ENCODE results near the gene ARHGAP36.

DNA sequence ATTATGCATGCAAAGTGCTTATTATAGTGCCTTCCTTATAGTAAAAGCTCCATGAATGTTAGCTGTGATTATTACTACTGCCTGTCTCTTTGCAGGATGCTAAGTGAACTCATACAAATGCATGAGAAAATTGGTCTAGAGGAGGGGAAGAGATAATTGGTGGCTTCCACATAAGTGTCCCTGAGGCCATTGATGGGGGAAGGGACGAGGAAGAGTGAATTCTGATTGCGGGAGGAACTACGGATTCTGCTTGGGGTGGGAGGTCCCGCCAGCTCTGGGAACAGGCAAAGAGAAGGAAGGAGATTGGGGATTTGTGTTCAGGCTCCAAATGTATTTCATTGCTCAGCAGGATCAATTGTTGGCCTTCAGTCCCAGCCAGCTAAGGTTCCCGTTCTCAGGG is 11.6 kb upstream of the ARHGAP36 start:
- no peak for TF ChIP-seq CTCF (IDR thresholded peaks at IDR 0.05; ENCODE audit: insufficient read depth, low read length, poor library complexity, severe bottlenecking)
- TF ChIP-seq EZH2phosphoT487 (conservative IDR thresholded peaks at IDR 0.05; ENCODE audit: low read length): no peak
